Peyer's patch (tissue), 4 donors: ENCODE results near the gene SLC4A11.

ENCODE experiments used
- POLR2A ChIP-seq, 2 donors: fragments of 450-650 bp; IDR thresholded peaks; one replicate each; pipeline ENCODE4 v1.5.1; 2017; ENCODE audit warnings: antibody characterized with exemption in 2 of 2, mild to moderate bottlenecking in 2 of 2, moderate library complexity in 2 of 2
- TF ChIP-seq, protein P1 (sequence below), 6 experiments: fragments of 450-650 bp in 4 of 6; fragments of 200-600 bp in 2 of 6; sonication (generic) in 1 of 6; IDR thresholded peaks; one replicate each; pipeline ENCODE4 v1.5.1; 2017 to 2019; ENCODE audit warnings: antibody characterized with exemption in 6 of 6, mild to moderate bottlenecking in 3 of 6, moderate library complexity in 1 of 6

DNA sequence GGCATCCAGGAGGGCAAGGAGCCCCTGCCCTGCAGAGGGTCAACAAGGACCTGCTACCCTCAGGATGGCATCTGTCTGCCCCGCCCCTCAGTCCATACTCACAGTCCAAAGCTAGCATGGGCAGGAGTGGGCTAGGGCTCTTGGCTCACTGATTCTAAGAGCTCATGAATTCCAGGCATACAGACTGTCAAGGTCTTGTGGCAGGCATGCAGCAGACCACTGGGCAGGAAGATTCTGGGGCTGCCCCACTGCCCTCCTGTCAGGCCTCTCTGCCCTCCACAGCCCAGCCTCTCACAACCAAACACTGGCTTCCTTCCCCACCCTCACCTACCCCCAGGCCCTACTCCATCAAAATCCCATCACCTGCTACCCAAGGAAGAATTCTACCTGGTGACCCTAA, 5.6 kb upstream of the SLC4A11 start:
- TF ChIP-seq, protein P1, sequence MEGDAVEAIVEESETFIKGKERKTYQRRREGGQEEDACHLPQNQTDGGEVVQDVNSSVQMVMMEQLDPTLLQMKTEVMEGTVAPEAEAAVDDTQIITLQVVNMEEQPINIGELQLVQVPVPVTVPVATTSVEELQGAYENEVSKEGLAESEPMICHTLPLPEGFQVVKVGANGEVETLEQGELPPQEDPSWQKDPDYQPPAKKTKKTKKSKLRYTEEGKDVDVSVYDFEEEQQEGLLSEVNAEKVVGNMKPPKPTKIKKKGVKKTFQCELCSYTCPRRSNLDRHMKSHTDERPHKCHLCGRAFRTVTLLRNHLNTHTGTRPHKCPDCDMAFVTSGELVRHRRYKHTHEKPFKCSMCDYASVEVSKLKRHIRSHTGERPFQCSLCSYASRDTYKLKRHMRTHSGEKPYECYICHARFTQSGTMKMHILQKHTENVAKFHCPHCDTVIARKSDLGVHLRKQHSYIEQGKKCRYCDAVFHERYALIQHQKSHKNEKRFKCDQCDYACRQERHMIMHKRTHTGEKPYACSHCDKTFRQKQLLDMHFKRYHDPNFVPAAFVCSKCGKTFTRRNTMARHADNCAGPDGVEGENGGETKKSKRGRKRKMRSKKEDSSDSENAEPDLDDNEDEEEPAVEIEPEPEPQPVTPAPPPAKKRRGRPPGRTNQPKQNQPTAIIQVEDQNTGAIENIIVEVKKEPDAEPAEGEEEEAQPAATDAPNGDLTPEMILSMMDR (IDR thresholded peaks at IDR 0.05), result no peak
- no peak for TF ChIP-seq POLR2A (IDR thresholded peaks at IDR 0.05)
